GM21367 (cell line): ENCODE data around the gene CYTH4.

ENCODE experiments used
- ATAC-seq: cut with Tn5 transposase; IDR thresholded peaks from one replicate; pipeline ENCODE4 v1.9.1; 2021; ENCODE audit not compliant: unreplicated experiment

Gene CYTH4

DNA sequence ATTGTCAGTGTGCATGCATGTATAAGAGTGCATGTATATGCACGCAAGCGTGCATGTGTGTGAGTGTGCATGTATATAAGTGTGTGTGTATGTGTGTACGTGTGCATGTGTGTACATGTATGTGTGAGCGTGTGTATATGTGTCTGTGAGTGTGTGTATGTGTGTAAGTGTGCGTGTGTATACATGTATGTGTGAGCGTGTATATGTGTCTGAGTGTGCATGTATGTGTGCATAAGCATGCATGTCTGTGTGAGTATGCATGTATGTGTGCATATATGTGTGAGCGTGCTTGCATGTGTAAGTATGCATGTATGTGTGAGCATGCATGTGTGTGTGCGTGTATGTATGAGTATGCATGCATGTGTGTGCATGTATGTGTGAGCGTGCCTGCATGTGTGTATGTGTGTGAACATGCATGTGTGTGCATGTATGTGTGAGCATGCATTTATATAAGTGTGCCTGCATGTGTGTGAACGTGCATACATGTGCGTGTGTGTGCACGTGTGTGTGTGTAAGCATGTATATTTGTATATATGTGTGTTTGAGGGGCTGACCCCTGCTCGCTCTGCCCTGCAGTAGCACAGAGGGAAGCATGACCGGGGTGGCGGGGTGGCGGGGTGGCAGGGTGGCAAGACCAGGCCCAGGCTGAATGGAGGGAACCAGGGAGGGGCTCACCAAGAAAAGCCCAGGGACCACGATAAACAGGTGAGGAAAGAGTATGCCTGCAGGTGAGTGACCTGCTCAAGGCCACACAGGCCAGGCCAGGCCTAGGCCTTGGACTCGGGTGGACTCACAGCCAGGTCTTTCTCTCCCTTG is 26.3 kb downstream of the CYTH4 start:
- no peak for ATAC-seq

DNA sequence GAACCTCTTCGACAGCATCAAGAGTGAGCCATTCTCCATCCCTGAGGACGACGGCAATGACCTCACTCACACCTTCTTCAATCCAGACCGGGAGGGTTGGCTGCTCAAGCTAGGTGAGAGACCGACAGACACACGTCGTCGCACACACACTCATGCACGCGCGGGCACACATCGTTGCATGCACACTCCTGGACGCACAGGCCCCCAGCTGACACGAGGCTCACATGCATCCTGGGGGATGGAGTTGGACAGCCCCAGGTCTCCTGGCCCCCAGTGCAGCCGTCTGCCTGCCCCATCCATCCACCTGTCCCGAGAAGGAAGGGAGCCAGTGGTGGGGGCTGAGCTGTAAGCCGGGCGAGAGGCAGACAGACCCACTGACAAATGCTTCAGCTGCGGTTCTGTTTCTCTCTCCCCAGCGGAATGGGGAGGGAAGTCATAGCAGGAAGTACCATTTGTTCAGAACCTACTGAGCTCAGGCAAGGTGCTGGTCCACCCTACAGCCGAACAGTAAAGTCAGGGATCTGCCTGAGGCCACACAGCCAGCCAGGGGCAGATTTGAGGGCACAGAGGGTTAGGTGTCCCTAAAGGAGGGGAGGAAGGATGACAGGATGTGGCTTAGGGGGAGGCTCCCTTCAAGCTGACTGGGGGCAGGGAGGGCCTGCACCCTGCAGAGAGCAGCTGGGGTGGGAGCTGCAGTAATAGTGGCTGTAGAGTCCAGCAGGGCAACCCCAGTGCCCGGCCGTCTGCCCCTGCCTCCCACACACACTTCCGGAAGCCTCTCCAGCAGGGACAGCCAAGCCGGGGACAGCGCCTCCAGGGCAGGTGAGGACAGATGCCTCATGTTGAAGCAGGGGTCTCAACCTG is 27.1 kb downstream of the CYTH4 start:
- no peak for ATAC-seq

DNA sequence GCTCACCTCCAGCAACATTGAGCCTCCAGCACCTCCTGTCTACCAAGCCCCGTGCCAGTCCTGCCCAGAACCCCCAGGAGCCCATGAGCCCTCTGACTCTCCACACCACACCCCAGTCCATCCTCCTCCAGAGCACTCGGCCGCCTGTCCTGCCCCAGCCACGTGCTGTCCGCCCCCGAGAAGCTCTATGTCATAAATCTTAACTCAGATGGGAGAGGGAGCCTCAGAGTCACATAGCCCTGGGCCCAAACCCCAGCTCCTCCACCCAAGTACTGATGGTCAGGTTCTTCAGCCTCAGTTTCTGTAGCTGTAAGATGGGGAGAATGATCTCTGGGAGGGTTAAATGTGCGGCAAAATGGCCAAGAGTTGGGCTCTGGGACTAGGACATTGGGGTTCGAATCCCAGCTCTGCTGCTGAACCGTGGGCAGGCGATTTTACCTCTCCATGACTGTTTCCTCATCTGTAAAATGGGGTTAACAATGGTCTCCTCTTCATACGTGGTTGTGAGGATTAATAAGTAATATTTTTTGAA is 27.8 kb downstream of the CYTH4 start:
- ATAC-seq: no peak

DNA sequence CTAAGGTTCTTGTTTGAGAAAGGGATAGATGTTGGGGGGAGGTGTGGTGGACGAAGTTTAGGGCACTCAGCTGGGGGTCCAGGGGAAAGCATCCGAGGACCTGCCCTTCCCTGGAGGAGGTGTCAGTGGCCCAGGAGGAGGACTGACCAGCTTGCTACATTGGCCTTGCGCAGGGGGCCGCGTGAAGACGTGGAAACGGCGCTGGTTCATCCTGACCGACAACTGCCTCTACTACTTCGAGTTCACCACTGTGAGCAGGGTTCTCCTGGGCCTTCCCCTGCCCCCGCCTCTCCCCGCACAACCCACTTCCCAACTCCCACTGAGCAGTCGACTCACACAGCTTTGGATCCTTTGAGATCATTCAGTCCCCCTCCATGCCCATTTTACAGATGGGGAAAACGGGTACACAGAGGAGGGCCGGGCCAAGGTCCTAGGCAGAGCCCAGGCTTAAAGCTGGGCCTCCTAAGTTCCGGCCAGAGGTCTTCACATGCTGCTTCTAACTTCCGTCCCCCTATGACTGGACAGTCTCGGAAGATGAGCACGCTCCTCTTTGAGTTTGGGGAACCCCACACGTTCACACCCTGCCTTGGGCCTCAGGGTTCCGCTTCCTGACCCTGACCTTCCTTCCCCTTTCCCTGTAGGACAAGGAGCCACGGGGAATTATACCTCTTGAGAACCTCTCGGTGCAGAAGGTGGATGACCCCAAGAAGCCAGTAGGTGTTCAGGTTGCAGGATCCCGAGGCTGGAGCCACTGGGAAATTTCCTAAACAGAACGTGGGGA is 28.7 kb downstream of the CYTH4 start:
- ATAC-seq: no peak

- no peak for ATAC-seq
Observed at GRCh38 chr22:37311761-37312312, 29.5 kb downstream of the CYTH4 start.

DNA sequence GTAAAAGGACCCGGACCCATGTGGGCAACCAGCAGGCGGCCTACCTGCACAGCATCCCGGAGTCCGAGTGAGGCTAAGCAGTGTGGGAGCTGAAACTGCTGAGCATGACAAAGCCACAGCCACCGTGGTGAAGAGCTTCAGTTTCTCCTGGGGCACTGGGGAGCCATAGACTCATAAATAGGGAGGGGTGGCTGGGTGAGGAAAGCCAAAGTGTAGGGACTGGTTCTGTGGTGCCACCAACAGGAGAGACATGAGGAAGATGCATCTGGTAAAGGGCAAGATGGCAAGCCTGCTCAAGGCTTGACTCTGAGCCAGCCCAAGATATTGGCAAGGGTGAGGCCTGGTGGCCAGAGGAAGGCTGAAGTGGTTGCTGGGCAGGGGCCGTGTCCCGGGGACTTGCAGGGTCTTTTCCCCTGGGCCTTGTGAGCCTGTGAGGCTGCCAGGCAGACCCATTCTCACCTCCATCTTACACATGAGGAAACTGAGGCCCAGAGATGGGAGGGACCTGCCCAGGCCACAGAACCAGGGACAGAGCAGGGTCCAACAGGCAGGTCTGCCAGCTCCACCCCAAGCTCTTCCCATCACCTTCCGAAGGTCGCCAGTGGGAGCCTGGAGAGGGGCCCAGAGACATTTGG is 30.4 kb downstream of the CYTH4 start:
- no peak for ATAC-seq

DNA sequence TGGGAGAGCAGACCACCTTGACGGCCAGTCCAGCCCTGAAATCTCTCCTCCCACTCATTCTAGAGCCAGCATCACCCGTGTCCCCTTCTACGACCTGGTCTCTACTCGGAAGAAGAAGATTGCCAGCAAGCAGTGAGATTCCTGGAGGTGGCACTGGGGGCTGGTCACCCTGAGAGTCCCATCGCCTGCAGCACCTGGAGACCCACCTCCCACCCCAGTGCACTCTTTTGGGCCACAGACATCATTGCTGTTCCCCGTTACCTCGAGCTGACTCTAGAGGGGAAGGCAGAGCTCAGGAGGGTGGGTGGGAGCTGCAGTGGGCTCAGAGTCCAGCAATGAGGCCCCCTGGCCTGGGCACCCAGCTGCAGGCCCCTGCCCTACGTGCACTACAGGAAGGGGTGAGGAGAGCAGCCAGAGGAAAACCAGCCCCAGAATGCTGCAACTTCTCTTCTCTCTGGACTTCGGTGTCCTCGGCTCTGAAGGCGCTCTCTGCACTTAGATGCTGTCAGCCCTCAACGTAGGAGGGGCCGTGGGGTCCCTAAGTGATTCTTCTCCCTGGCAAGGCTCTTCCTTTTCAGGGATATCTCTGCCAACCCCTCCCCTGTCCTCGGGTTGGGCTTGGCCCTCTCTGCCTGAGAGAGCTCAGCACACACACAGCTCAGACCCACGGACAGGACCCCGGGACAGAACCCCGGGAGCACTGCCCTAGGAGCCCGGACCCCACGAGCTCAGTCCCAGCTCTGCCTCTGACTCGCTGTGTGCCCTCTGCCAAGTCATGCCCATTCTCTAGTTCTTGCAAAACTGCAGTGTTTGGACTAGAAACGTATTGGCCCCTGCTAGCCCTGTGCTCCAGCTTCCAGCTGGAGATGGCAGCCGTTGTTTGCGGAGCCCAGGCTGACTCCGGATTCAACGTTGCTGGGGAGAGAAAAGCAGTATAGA is 31.3 kb downstream of the CYTH4 start:
- ATAC-seq: no peak

DNA sequence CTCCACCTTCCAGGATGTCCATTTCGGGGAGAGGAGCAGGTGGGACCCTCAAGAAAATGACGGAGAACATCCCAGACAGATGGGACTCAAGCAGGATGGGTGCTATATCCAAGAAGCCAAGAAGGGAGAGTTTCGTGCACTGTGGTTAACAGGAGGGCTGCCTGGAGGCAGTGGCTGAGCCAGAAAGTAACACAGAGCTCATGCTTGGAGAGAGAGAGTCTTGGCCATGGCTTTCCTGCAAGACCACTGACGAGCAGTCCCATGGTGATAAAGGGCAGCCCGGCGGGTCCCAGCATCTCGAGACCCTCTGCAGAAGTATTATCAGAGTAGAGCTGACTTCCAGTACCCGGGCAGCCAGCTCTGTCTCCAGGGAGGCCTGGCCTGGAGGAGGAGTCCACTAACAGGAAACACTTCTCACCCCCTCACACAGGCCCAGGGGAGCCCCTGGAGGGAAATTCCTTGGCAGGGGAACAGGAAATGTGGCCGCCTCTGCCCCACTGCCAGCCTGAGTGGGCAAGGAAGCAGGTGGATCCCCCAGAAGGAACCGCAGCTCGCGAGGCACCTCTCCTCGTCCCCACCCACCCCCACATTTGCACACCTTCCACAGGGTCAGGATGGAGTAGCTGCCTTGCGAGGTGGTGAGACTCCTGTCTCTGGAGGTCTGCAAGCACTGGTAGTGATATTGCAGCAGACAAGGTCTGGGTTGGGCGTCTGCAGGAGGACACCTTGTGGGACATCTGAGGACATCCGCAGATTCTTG is 32.2 kb downstream of the CYTH4 start:
- ATAC-seq: no peak

DNA sequence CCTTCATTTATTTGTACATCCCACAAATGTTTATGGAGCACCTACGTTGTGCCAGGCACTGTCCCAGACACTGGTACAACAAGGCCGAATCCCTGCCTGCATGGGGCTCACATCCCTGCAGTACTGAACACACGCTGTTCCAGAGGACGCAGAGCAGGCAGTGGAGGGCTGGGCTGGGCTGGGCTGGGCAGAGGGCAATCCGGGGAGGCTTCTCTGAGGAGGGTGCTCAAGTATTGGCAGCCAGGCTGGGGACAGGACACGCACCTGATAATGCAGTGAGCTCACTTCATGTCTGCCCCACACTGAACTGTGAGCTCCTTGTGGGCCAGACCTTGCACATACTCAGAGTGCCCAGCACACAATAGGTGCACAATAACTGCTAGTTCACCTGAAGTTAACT is 34.1 kb downstream of the CYTH4 start:
- no peak for ATAC-seq

- ATAC-seq: no peak
Observed at GRCh38 chr22:37316875-37317371, 34.6 kb downstream of the CYTH4 start.

GRCh38 chr22:37317698-37318210 is 35.4 kb downstream of the CYTH4 start:
- no peak for ATAC-seq

DNA sequence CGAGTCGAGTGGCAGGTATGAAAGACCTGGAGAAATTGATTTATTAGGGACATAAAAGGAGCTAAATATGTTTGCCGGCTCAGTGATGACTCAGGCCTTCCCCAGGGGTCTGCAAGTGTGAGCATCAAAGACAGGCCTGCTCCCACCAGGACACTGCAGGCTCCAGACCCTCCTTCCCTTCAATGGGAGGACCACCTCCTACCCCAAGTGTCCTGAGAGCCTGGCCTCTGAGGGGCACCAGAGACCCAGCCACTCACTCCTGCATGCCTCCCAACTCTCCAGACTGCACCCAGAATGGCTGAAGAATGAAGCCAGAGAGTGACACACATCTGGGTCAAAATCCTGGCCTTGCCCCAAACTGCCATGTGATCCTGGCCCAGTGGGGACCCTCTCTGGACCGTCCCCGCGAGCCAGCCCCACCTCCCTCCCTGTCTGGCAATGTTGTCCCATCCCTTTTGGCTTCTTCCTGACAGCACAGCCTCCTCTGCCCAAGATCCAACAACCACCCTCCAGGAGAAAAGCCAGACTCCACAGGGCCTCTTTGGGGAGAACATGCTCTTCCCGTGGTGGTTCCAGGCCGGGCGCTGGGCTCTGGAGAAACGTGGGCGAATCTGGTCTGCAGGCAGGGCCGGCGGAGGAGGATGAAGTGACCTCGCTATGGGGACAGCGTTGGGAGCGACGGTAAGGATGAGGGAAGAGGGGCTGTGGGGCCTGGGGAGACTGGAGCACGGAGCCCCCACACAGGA is 36.2 kb downstream of the CYTH4 start:
- no peak for ATAC-seq

DNA sequence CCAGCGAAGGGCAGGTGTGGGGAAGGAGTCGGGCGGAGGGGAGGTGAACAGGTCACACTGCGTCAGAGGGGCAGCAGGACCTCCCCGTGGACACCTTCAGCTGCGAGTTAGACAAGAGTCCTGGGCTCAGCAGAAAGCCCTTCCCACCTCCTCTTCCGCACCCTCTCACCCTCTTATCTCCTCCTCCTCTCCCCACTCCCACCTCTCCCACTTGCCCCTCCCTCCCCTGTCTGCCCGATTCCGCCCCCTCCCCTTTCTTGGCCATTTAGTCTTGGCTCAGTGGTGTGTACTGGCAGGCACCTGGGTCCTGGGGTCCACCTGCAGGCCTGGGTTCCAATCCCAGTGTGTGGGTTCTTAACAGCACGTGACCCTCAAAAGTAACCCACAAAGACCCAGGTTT is 37.2 kb downstream of the CYTH4 start:
- no peak for ATAC-seq

- ATAC-seq: no peak
Observed at GRCh38 chr22:37320726-37321677, 38.7 kb downstream of the CYTH4 start.

DNA sequence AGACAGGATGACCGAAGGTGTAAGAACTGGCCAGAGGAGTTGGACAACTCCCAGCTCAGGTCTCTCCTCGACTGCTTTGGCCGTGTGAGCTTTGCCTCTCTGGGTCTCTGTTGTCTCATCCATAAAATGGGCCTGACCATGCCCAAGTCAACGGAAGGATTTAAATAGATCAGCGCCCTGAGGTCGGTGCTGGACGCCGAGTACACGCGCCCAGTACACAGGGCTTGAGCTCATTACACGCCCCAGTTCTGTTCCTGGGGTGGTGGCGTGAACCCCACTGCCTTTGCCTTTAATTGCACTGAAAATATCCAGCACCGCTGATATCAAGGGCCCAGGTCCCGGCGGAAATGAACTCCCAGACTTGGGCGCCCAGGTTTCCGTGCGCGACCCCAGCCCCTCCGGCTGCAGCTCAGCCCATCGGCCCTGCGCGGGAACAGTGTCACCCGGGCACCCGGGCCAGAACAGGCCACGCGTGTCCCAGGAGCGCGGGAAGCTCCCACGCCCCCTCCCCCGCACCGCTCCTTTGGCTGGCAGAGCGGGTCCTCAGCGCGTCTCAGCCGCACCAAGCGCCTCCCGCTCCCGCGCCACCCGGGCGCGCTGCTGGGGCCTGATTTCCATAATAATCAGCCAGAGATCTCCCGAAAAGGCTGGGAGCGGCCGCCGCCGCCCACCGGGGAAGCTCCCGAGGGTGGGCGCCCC is 42.2 kb downstream of the CYTH4 start:
- no peak for ATAC-seq

DNA sequence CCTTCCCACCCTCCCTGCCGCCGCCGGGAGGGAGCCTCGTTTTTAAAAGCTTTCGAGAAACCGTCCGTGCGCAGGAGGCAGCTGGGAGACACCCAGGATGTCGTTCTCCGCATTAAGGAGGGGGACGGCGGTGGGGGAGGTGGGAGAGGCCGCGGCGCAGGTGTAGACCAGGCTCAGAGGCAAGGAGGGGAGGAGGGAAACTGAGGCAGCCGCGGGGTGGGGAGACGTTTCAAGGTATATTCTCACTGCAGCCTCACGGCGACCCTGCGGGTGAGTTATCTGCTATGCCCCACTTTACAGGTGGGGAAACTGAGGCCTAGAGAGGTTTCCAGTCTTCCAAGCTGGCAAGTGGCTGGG is 42.7 kb downstream of the CYTH4 start:
- no peak for ATAC-seq
